CD4-positive, alpha-beta memory T cell (primary cell): ENCODE data around the gene MARCHF2. TPM values are rescaled to one million over a fixed set of nuclear protein-coding genes. Genes with fewer than 3 reads are reported as not detected.

Experiments used
- CTCF ChIA-PET: fragments of 350-600 bp; sonication (Branson Sonifier 250); formaldehyde crosslinking; loops from one replicate; lab custom pipeline; 2021; ENCODE audit warnings: inconsistent platforms; ENCODE audit not compliant: partially characterized antibody; lab: Charles Lee
- POLR2A ChIA-PET: fragments of 350-600 bp; sonication (Branson Sonifier 250); formaldehyde crosslinking; loops from one replicate; lab custom pipeline; 2021; ENCODE audit not compliant: partially characterized antibody; lab: Charles Lee
- DNase-seq, 5 donors: peaks; one replicate each; pipeline versions ENCODE4 v3.0.0 to v3.0.0-alpha.2; 2020 to 2022; ENCODE audit warnings: mixed read lengths in 1 of 5
- H3K27ac ChIP-seq: one replicate; pipeline ENCODE4 v1.7.0; 2013; ENCODE audit warnings: low read depth, low read length
- H3K27me3 ChIP-seq: 2 replicates; pipeline ENCODE4 v1.7.0; 2013; ENCODE audit warnings: mild to moderate bottlenecking, low read length, moderate library complexity; ENCODE audit not compliant: insufficient read depth
- H3K36me3 ChIP-seq: 2 replicates; pipeline ENCODE4 v1.7.0; 2013; ENCODE audit warnings: mild to moderate bottlenecking, low read length, moderate library complexity; ENCODE audit not compliant: insufficient read depth
- H3K4me1 ChIP-seq: 2 replicates; pipeline ENCODE4 v1.7.0; 2013; ENCODE audit warnings: mild to moderate bottlenecking, low read length, moderate library complexity; ENCODE audit not compliant: insufficient read depth
- H3K4me3 ChIP-seq, 2 donors: one replicate each; pipeline ENCODE4 v1.7.0; 2013; ENCODE audit warnings: low read length in 2 of 2, mild to moderate bottlenecking in 1 of 2
- H3K9me3 ChIP-seq, 2 donors: one replicate each; pipeline ENCODE4 v1.7.0; 2013; ENCODE audit warnings: low read length in 2 of 2, control low read depth in 1 of 2; ENCODE audit not compliant: control insufficient read depth in 1 of 2
- H3K27ac Mint-ChIP-seq, 7 donors: one replicate each; pipeline ENCODE4 v1.8.0; 2020 to 2021; ENCODE audit warnings: mixed read lengths in 7 of 7, mild to moderate bottlenecking in 6 of 7, inconsistent platforms in 3 of 7, moderate library complexity in 3 of 7
- H3K27me3 Mint-ChIP-seq, 2 donors: one replicate each; pipeline ENCODE4 v1.8.0; 2020 to 2021; ENCODE audit warnings: mixed read lengths in 2 of 2
- H3K36me3 Mint-ChIP-seq, 2 donors: one replicate each; pipeline ENCODE4 v1.8.0; 2020 to 2021; ENCODE audit warnings: mixed read lengths in 2 of 2, inconsistent platforms in 1 of 2, mild to moderate bottlenecking in 1 of 2
- H3K4me1 Mint-ChIP-seq, 4 donors: one replicate each; pipeline ENCODE4 v1.8.0; 2020 to 2021; ENCODE audit warnings: mixed read lengths in 4 of 4, mild to moderate bottlenecking in 1 of 4
- H3K4me3 Mint-ChIP-seq, 8 donors: one replicate each; pipeline ENCODE4 v1.8.0; 2020 to 2021; ENCODE audit warnings: mixed read lengths in 8 of 8, mild to moderate bottlenecking in 7 of 8, moderate library complexity in 6 of 8, inconsistent platforms in 3 of 8
- H3K9me3 Mint-ChIP-seq, 8 donors: one replicate each; pipeline ENCODE4 v1.8.0; 2020 to 2021; ENCODE audit warnings: mixed read lengths in 8 of 8, mild to moderate bottlenecking in 5 of 8, inconsistent platforms in 3 of 8, moderate library complexity in 1 of 8
- intact Hi-C: fragments of 100-400 bp; cut with micrococcal nuclease; formaldehyde crosslinking; loops from one replicate; pipeline ENCODE4 v1.15.1; 2023
- polyA plus RNA-seq, 2 donors: library from polyadenylated mRNA; unstranded; fragments of 300-500 nt; fragmentation: Illumina TruSeq; gene quantifications; one replicate each; pipeline ENCODE4 v1.2.3, GENCODE V29; 2021
- total RNA-seq, 2 experiments: library from RNA; stranded (reverse); gene quantifications; one replicate each; pipeline ENCODE4 v1.2.3, GENCODE V29; 2021

MARCHF2 gene
- total and polyA plus RNA-seq, 4 experiments from 2014 or later: 25.5 to 60.9 (median 38.2) TPM

GRCh38 chr19:8397746-8398310 lies 15.3 kb upstream of the MARCHF2 start:
- Histone ChIP-seq H3K27me3 (no peaks in the 10 kb centered on the region), H3K4me1 (peaks cover 13% of the 10 kb centered on the region), H3K9me3 (no peaks in the 10 kb centered on the region), H3K36me3 (peaks cover 20% of the 10 kb centered on the region), H3K27ac (no peak overlapping the region), H3K4me3 (no peak overlapping the region)
- Mint-ChIP-seq H3K4me1 (peaks cover 17 to 33% (median 22%) of the 10 kb centered on the region in 4 donors), H3K27ac (no peak overlapping the region), H3K36me3 (peaks cover 7 to 36% of the 10 kb centered on the region in 2 donors), H3K4me3 (no peak overlapping the region), H3K27me3 (no peaks in the 10 kb centered on the region), H3K9me3 (no peaks in the 10 kb centered on the region)
- ChIA-PET POLR2A (interaction anchor here (1.1 kb wide), 1 partner anchor 44 kb away, joined by 3 read pairs; no protein-coding TSS in a partner anchor), CTCF (interaction anchor here (0.6 to 3.0 kb wide), 6 partner anchors 21 to 225 kb away, joined by 3 to 13 read pairs (median 3); partner anchors contain the start of gene MYO1F)
- DNase-seq: no peak
- intact Hi-C loops: loop anchor here (5.0 kb wide), 1 partner anchor 131 kb away; no protein-coding TSS in a partner anchor

- POLR2A ChIA-PET: interaction anchor here (1.1 kb wide), 1 partner anchor 45 kb away, joined by 3 read pairs; no protein-coding TSS in a partner anchor
- DNase-seq: no peak
- Mint-ChIP-seq H3K9me3 (no peaks in the 10 kb centered on the region), H3K36me3 (peaks cover 7 to 33% of the 10 kb centered on the region in 2 donors), H3K4me3 (no peak overlapping the region), H3K27ac (no peak overlapping the region), H3K27me3 (no peaks in the 10 kb centered on the region), H3K4me1 (peaks cover 14 to 28% (median 18%) of the 10 kb centered on the region in 4 donors)
- Histone ChIP-seq H3K4me3 (no peak overlapping the region), H3K4me1 (peaks cover 13% of the 10 kb centered on the region), H3K27me3 (no peaks in the 10 kb centered on the region), H3K36me3 (peaks cover 24% of the 10 kb centered on the region), H3K27ac (no peak overlapping the region), H3K9me3 (no peaks in the 10 kb centered on the region)
- CTCF ChIA-PET: interaction anchor here (0.9 to 3.0 kb wide), 5 partner anchors 21 to 182 kb away, joined by 3 to 13 read pairs (median 3); partner anchors contain the start of gene MYO1F
- intact Hi-C loops: loop anchor here (5.0 kb wide), 1 partner anchor 131 kb away; no protein-coding TSS in a partner anchor
Observed at GRCh38 chr19:8398311-8398771, 14.8 kb upstream of the MARCHF2 start.

- Mint-ChIP-seq H3K4me1 (peaks cover 14 to 19% (median 15%) of the 10 kb centered on the region in 4 donors), H3K4me3 (no peak overlapping the region), H3K27me3 (no peaks in the 10 kb centered on the region), H3K36me3 (peaks cover 11 to 36% of the 10 kb centered on the region in 2 donors), H3K27ac (no peak overlapping the region), H3K9me3 (no peaks in the 10 kb centered on the region)
- H3K4me1 ChIP-seq: peaks cover 13% of the 10 kb centered on the region
- CTCF ChIA-PET: interaction anchor here (3.0 kb wide), 1 partner anchor 46 kb away, joined by 13 read pairs; no protein-coding TSS in a partner anchor
- H3K36me3 ChIP-seq: peaks cover 25% of the 10 kb centered on the region
- no peaks in the 10 kb centered on the region for H3K27me3 ChIP-seq
- H3K9me3 ChIP-seq: no peaks in the 10 kb centered on the region
- POLR2A ChIA-PET: interaction anchor here (1.3 kb wide), 1 partner anchor 9 kb away, joined by 4 read pairs; the partner anchor contains the start of gene RAB11B
- intact Hi-C loops: loop anchor here (5.0 kb wide), 1 partner anchor 132 kb away; no protein-coding TSS in a partner anchor
- no peak overlapping the region for H3K4me3 ChIP-seq
- H3K27ac ChIP-seq: no peak overlapping the region
- no peak for DNase-seq
Observed at GRCh38 chr19:8399681-8400188, 13.4 kb upstream of the MARCHF2 start.

GRCh38 chr19:8401981-8402411 lies 11.1 kb upstream of the MARCHF2 start:
- ChIA-PET POLR2A (no interaction called here), CTCF (no interaction called here)
- Mint-ChIP-seq H3K4me3 (no peak overlapping the region), H3K4me1 (peaks cover 5 to 6% (median 5%) of the 10 kb centered on the region in 4 donors), H3K27me3 (no peaks in the 10 kb centered on the region), H3K36me3 (peaks cover 11 to 32% of the 10 kb centered on the region in 2 donors), H3K27ac (no peak overlapping the region), H3K9me3 (no peaks in the 10 kb centered on the region)
- Histone ChIP-seq H3K36me3 (peaks cover 29% of the 10 kb centered on the region), H3K4me1 (peaks cover 9% of the 10 kb centered on the region), H3K27ac (no peak overlapping the region), H3K27me3 (no peaks in the 10 kb centered on the region), H3K9me3 (no peaks in the 10 kb centered on the region), H3K4me3 (no peak overlapping the region)
- DNase-seq: no peak
- intact Hi-C loops: no loop called here

GRCh38 chr19:8403098-8403819 lies 9.8 kb upstream of the MARCHF2 start:
- peaks cover 29% of the 10 kb centered on the region for H3K36me3 ChIP-seq
- no peaks in the 10 kb centered on the region for H3K4me1 ChIP-seq
- H3K27ac ChIP-seq: no peak overlapping the region
- CTCF ChIA-PET: interaction anchor here (0.9 kb wide), 1 partner anchor 11 kb away, joined by 3 read pairs; no protein-coding TSS in a partner anchor
- intact Hi-C loops: no loop called here
- no peaks in the 10 kb centered on the region for H3K27me3 ChIP-seq
- Mint-ChIP-seq H3K27me3 (no peaks in the 10 kb centered on the region), H3K27ac (no peak overlapping the region), H3K4me3 (no peak overlapping the region), H3K9me3 (no peaks in the 10 kb centered on the region), H3K36me3 (peaks cover 11 to 29% of the 10 kb centered on the region in 2 donors), H3K4me1 (no peaks in the 10 kb centered on the region)
- DNase-seq: no peak
- H3K9me3 ChIP-seq: no peaks in the 10 kb centered on the region
- H3K4me3 ChIP-seq: no peak overlapping the region
- POLR2A ChIA-PET: no interaction called here

- no peak overlapping the region for H3K4me3 Mint-ChIP-seq
- no peaks in the 10 kb centered on the region for H3K27me3 Mint-ChIP-seq
- H3K4me3 ChIP-seq: no peak overlapping the region
- H3K27ac Mint-ChIP-seq: no peak overlapping the region
- no peak for DNase-seq
- H3K27ac ChIP-seq: no peak overlapping the region
- intact Hi-C loops: no loop called here
- H3K36me3 ChIP-seq: peaks cover 29% of the 10 kb centered on the region
- POLR2A ChIA-PET: no interaction called here
- peaks cover 11 to 29% of the 10 kb centered on the region in 2 donors for H3K36me3 Mint-ChIP-seq
- no peaks in the 10 kb centered on the region for H3K4me1 Mint-ChIP-seq
- CTCF ChIA-PET: interaction anchor here (0.9 kb wide), 1 partner anchor 10 kb away, joined by 3 read pairs; no protein-coding TSS in a partner anchor
- H3K9me3 Mint-ChIP-seq: no peaks in the 10 kb centered on the region
- H3K27me3 ChIP-seq: no peaks in the 10 kb centered on the region
- no peaks in the 10 kb centered on the region for H3K4me1 ChIP-seq
- no peaks in the 10 kb centered on the region for H3K9me3 ChIP-seq
Observed at GRCh38 chr19:8403820-8404109, 9.3 kb upstream of the MARCHF2 start.
